OCI-LY7 (cell line): ENCODE results near the gene ARL17A. TPM values are rescaled to one million over a fixed set of nuclear protein-coding genes. Genes with fewer than 3 reads are reported as not detected.
"Not testable (repeated sequence)": the region's sequence is repeated elsewhere in the genome, so short reads cannot be mapped to it uniquely, and the experiment has no call there.

Source experiments
- Bru-seq: library from RNA; stranded (reverse); fragments of 400-500 nt; gene quantifications from one replicate; lab custom pipeline; 2021; lab: Mats Ljungman, UMichigan
- BruChase-seq, 2 experiments: library from RNA; stranded (reverse); fragments of 400-500 nt; gene quantifications; one replicate each; lab custom pipeline; 2021; lab: Mats Ljungman, UMichigan
- BruUV-seq: library from RNA; stranded (reverse); fragments of 400-500 nt; replicated peaks from 2 replicates; lab custom pipeline; 2021; lab: Mats Ljungman, UMichigan
- CTCF ChIA-PET: fragments of 300-600 bp; sonication (Branson Sonifier 250); formaldehyde crosslinking; loops from one replicate; lab custom pipeline; 2022; ENCODE audit warnings: antibody characterized with exemption; ENCODE audit not compliant: unreplicated experiment; lab: Charles Lee
- POLR2A ChIA-PET: fragments of 300-600 bp; sonication (Branson Sonifier 250); formaldehyde crosslinking; loops from one replicate; lab custom pipeline; 2022; ENCODE audit warnings: antibody characterized with exemption; lab: Charles Lee
- DNase-seq: peaks from one replicate; pipeline ENCODE4 v3.0.0-alpha.2; 2015; ENCODE audit warnings: low spot score
- H2AFZ ChIP-seq: fragments of 200-600 bp; sonication (generic), shearing (Covaris generic); 2 replicates; pipeline ENCODE4 v1.6.1; 2014; ENCODE audit warnings: mild to moderate bottlenecking, antibody characterized with exemption, low read length, moderate library complexity
- H3K27ac ChIP-seq: fragments of 200-600 bp; sonication (generic); 2 replicates; pipeline ENCODE4 v1.5.1; 2014; ENCODE audit warnings: mixed run types, low read depth, mild to moderate bottlenecking, moderate library complexity, low read length, inconsistent platforms; ENCODE audit not compliant: poor library complexity, severe bottlenecking
- H3K36me3 ChIP-seq: fragments of 200-600 bp; sonication (generic); 2 replicates; pipeline ENCODE4 v1.6.1; 2014; ENCODE audit warnings: mild to moderate bottlenecking, antibody characterized with exemption, low read length, moderate library complexity, mixed read lengths; ENCODE audit not compliant: insufficient read depth
- H3K4me1 ChIP-seq: fragments of 200-600 bp; sonication (generic); 2 replicates; pipeline ENCODE4 v1.5.1; 2014; ENCODE audit warnings: mild to moderate bottlenecking, low read length; ENCODE audit not compliant: insufficient read depth, poor library complexity, severe bottlenecking
- H3K4me2 ChIP-seq: fragments of 200-600 bp; sonication (generic); 2 replicates; pipeline ENCODE4 v1.6.1; 2014; ENCODE audit warnings: mild to moderate bottlenecking, low read length
- H3K4me3 ChIP-seq: fragments of 200-600 bp; sonication (generic); 2 replicates; pipeline ENCODE4 v1.5.1; 2014; ENCODE audit warnings: mild to moderate bottlenecking, low read depth, low read length; ENCODE audit not compliant: poor library complexity, severe bottlenecking
- H3K79me2 ChIP-seq: fragments of 200-600 bp; sonication (generic); 2 replicates; pipeline ENCODE4 v1.6.1; 2016; ENCODE audit warnings: low read depth, mild to moderate bottlenecking, low read length, moderate library complexity, mixed read lengths; ENCODE audit not compliant: insufficient read depth
- H3K9me2 ChIP-seq: fragments of 200-600 bp; sonication (generic); 2 replicates; pipeline ENCODE4 v1.6.1; 2016; ENCODE audit warnings: mild to moderate bottlenecking, low read length, mixed read lengths; ENCODE audit not compliant: insufficient read depth
- H3K9me3 ChIP-seq: fragments of 200-600 bp; sonication (generic); 2 replicates; pipeline ENCODE4 v1.6.1; 2014; ENCODE audit warnings: mild to moderate bottlenecking, mixed run types, low read length, mixed read lengths
- H4K20me1 ChIP-seq: fragments of 200-600 bp; sonication (generic); 2 replicates; pipeline ENCODE4 v1.6.1; 2014; ENCODE audit warnings: mild to moderate bottlenecking, antibody characterized with exemption, low read length, moderate library complexity, mixed read lengths; ENCODE audit not compliant: insufficient read depth
- intact Hi-C: fragments of 100-400 bp; cut with micrococcal nuclease; formaldehyde crosslinking; loops from one replicate; pipeline ENCODE4 v1.10.0; 2022; ENCODE audit not compliant: unreplicated experiment
- long read RNA-seq: library from polyadenylated mRNA; stranded (forward); transcript quantifications from one replicate; pipeline ENCODE4 v2.0.0, GENCODE V29; 2022
- total RNA-seq, 2 experiments: library from RNA; depleted of rRNA in 1 of 2; stranded (reverse); fragments of >200 nt in 1 of 2; shearing (Covaris generic) in 1 of 2; gene quantifications; 2 replicates each; pipeline ENCODE4 v1.2.3, GENCODE V29; 2014 to 2022

Gene ARL17A
- 18.1 and 23.9 TPM in 2 replicates for total RNA-seq (2014; rRNA removed; shearing (Covaris generic))
- total RNA-seq (2022): 38.7 and 45.1 TPM in 2 replicates
- percentile 61 among the genes with signal in this experiment for Bru-seq, nascent RNA
- BruChase-seq, experiment 1, labeled RNA remaining after a 6-hour chase: percentile 77 among the genes with signal in this experiment
- BruChase-seq, experiment 2, labeled RNA remaining after a 2-hour chase: percentile 78 among the genes with signal in this experiment
- long read RNA-seq, transcript ARL17A-202 (4 exons, 3,945 nt): major isoform, 20 of 127 reads
- long read RNA-seq, partial matches to known transcripts: 1 of 127 reads
- long read RNA-seq, other reads (novel, unspliced or antisense): 104 of 127 reads

DNA sequence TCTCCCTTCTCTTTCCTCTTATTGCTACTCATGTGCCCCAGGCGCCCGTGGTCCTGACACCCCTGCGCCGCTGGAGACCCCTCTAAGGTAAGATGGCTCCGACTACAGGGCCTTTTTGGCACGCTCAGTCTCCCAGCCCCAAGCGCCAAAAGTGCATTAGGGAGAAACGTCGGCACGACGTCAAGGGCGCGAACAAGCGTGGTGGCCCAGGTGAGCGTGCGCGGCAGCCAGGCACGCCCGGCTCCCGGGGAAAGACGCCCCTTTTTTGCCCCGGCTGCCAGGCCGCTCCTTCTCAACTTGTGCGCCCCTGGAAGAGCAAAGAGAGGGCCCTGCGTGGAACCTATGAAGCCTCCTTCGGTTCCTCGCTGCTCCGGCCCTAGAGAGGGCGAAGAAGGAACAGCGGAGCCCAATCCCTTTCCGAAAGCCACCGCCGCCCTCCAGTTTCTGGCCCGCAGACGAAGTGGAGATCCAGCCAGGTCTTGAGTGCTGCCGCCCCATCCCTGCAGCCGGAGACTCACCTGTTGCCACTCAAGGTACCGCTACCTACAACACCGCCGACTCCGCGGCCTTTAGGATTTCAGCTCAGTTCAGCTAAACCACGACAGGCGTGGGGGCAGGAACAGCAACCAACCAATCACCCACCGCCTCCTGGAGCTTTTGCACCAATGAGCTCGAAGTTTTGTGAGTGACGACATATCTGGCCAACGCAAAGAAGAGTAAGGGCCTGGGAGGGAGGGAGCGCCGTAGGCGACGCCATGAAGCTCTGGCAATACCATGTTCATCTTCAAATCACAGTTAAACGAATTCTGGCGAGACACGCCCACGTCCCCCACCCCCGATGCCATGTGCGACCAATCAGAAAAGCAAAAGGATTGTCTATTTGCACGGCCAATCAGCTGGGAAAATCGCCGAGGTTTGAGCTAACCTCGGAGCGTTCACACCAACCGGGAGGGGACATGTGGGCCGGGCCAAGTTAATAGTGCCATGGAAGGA is at the start of gene ARL17A:
Gene ARL17A (minus strand): TSS at position 609 of the 993 bp plus-strand sequence. CDS start 3,369 bp downstream, outside the sequence.
- peak within 1 kb of the TSS; percentile 54 for H3K4me3 ChIP-seq
- H3K4me2 ChIP-seq: 0 out of 2 replicates have a peak within 1 kb of the TSS, but pooled peaks have one; percentile 15
- H3K4me1 ChIP-seq, H3K9me2 ChIP-seq, H3K9me3 ChIP-seq, DNase-seq, H4K20me1 ChIP-seq, intact Hi-C loops, H3K79me2 ChIP-seq, H3K27ac ChIP-seq, CTCF ChIA-PET, H3K36me3 ChIP-seq, POLR2A ChIA-PET: not testable (repeated sequence)
- BruUV-seq: TSS peak; percentile 94
- H2AFZ ChIP-seq: peak within 1 kb of the TSS; percentile 55; the same call in 1 of the 2 replicates

DNA sequence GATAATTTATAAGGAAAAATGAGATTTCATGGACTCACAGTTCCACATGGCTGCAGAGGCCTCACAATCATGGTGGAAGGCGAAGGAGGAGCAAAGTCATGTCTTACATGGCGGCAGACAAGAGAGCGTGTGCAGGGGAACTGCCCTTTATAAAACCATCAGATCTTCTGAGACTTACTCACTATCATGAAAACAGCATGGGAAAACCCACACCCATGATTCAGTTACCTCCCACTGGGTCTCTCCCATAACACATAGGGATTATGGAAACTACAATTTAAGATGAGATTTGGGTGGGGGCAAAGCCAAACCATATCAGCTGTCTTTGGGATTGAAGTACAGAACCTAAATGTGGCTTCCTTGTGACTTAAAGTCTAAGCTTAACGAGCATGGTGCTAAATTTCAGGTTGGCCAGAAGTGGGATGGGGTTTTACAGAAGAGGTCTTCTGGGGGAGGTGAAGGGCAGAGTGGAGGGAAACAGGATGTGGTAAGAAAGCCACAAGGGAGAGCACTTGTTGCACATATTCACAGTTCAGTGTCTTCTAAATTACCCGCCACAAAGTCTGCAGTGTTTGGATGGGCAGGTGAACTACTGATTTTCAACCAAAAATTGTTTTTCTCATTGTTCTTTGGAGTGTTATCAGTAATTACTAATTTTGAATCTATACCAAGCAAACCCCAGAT is 49.4 kb upstream of the ARL17A start:
- H3K9me3 ChIP-seq, CTCF ChIA-PET, H3K4me3 ChIP-seq, intact Hi-C loops, H2AFZ ChIP-seq, H3K4me1 ChIP-seq, H3K36me3 ChIP-seq, H3K4me2 ChIP-seq, BruUV-seq, H3K9me2 ChIP-seq, H4K20me1 ChIP-seq, POLR2A ChIA-PET, H3K27ac ChIP-seq, DNase-seq, H3K79me2 ChIP-seq: not testable (repeated sequence)

DNA sequence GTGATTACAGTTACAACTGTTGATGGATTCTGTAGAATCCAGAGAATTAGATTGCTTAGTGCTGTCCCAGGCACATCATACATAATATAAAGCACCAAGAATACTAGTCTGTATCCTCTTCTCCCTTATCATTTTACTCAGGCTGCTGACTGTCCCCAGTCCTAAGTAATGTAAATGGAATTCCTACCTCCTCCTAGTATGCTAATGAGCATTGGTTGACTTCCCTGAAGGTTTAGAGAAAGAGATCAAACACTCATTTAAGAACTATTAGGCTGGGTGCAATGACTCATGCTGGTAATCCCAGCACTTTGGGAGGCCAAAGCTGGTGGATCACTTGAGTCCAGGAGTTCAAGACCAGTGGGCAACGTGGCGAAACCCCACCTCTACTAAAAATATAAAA is 48.0 kb upstream of the ARL17A start:
- H3K4me3 ChIP-seq, intact Hi-C loops, H3K36me3 ChIP-seq, POLR2A ChIA-PET, H3K9me3 ChIP-seq, H3K4me2 ChIP-seq, DNase-seq, BruUV-seq, H4K20me1 ChIP-seq, H2AFZ ChIP-seq, H3K4me1 ChIP-seq, CTCF ChIA-PET, H3K9me2 ChIP-seq, H3K79me2 ChIP-seq, H3K27ac ChIP-seq: not testable (repeated sequence)

DNA sequence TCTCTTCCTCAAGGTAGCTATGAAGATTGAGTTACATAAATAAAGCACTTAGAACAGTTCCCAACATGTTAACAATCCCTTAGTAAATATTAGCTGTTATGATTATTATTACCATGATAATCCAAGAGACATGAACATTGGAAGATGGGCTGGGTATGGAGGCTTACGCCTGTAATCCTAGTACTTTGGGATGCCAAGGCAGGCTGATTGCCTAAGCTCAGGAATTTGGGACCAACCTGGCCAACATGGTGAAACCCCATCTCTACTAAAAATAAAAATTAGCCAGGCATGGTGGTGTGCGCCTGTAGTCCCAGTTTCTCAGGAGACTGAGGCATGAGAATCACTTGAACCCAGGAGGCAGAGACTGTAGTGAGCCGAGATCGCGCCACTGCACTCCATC is 45.2 kb upstream of the ARL17A start:
- BruUV-seq, H2AFZ ChIP-seq, CTCF ChIA-PET, H3K4me3 ChIP-seq, H3K27ac ChIP-seq, H3K4me1 ChIP-seq, H4K20me1 ChIP-seq, H3K4me2 ChIP-seq, H3K36me3 ChIP-seq, intact Hi-C loops, H3K9me2 ChIP-seq, POLR2A ChIA-PET, DNase-seq, H3K79me2 ChIP-seq, H3K9me3 ChIP-seq: not testable (repeated sequence)

DNA sequence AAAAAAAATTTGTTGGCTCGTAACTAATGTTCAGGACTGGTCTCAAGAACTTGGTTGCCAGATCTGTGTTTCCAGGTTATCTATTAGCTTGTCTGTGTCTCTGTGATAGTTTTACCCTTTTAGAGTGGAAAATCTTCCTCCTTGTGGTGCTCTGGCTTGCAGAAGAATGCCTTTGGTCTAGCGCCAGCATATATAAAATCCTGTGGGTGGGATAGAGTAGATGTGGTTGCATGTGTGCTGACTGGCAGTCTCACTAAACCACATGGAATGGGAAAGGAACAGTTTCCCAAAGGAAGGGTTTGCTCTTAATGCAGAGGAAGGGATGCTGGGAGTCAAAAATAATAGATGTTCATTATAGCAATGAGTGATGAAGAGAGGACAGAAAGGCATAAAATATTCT is 44.3 kb upstream of the ARL17A start:
- BruUV-seq, H3K4me1 ChIP-seq, intact Hi-C loops, H3K4me2 ChIP-seq, CTCF ChIA-PET, POLR2A ChIA-PET, H2AFZ ChIP-seq, H4K20me1 ChIP-seq, H3K79me2 ChIP-seq, H3K27ac ChIP-seq, H3K4me3 ChIP-seq, DNase-seq, H3K36me3 ChIP-seq, H3K9me3 ChIP-seq, H3K9me2 ChIP-seq: not testable (repeated sequence)

DNA sequence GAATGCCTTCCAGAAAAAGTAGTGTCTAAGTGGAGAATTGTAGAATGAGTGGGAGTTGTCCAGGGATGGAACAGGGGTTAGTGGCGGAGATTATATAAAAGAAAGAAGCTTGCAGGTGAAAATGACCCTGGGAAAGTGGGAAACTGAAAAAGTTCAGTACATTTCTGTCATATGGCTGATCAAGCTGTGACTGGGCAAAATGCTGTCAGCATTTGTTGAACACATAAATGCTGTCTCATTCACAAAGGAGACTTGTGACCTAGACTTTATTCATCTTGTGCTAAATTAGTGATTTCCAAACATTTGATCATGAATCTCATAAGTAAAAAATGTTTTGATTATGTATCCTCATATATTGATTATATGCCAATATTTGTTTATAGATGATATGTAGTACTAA is 39.5 kb upstream of the ARL17A start:
- DNase-seq, POLR2A ChIA-PET, CTCF ChIA-PET, H3K4me1 ChIP-seq, H3K79me2 ChIP-seq, H3K4me3 ChIP-seq, intact Hi-C loops, H2AFZ ChIP-seq, H3K4me2 ChIP-seq, BruUV-seq, H3K9me3 ChIP-seq, H3K9me2 ChIP-seq, H3K27ac ChIP-seq, H3K36me3 ChIP-seq, H4K20me1 ChIP-seq: not testable (repeated sequence)
